ENCODE results near the gene SLC38A10. TPM values are rescaled to one million over a fixed set of nuclear protein-coding genes. Genes with fewer than 3 reads are reported as not detected.

Gene SLC38A10
- total RNA-seq, 1 experiment from 2014 or later = 43.8 TPM

DNA sequence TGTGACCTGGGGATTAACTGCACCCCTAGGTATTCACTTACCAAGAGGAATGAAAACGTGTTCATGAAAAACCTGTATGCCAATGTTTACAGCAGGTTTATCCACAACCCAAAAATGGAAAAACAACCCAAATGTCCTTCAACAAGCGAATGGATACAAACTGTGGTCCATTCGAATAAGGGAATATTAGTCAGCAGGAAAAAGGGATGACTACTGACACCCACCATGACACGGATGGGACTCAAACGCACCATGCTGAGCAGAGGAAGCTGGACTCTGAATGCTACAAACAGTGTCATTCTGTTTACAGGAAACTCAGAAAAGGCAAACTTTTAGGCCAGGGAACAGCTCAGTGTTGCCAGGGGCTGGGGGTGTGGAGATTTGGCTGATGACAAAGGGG, 4.9 kb downstream of the SLC38A10 start:
- Histone ChIP-seq H3T11ph (ENCODE audit: low read length) (no peak overlapping the region), H3K9me3 (ENCODE audit: control insufficient read depth, low read depth, low read length) (no peaks in the 10 kb centered on the region), H3K14ac (ENCODE audit: insufficient read depth, low read length) (no peak overlapping the region), H3K79me1 (ENCODE audit: insufficient read depth, low read depth, low read length, poor library complexity, severe bottlenecking) (peaks cover 3% of the 10 kb centered on the region), H2BK120ac (ENCODE audit: low read depth, low read length, poor library complexity, severe bottlenecking) (no peak overlapping the region), H2BK5ac (ENCODE audit: insufficient read length, low read length) (no peak overlapping the region), H2BK20ac (ENCODE audit: low read depth, low read length, poor library complexity, severe bottlenecking) (no peak overlapping the region), H2BK15ac (ENCODE audit: low read depth, low read length) (no peak overlapping the region), H3K27ac (ENCODE audit: insufficient read length, low read depth, low read length) (no peak overlapping the region), H3K4me2 (ENCODE audit: insufficient read depth, insufficient read length, low read length) (no peak overlapping the region), H2BK12ac (ENCODE audit: insufficient read length, low read depth, low read length) (no peak overlapping the region), H3K9ac (ENCODE audit: extremely low read depth, insufficient read length, low read length) (no peak overlapping the region), H3K23me2 (ENCODE audit: insufficient read length, low read depth, low read length, poor library complexity, severe bottlenecking) (peaks cover 6% of the 10 kb centered on the region), H4K5ac (ENCODE audit: insufficient read length, low read depth, low read length) (no peak overlapping the region), H3K4me1 (ENCODE audit: insufficient read depth, low read length) (no peaks in the 10 kb centered on the region; the same call in 1 of the 2 replicates), H3K23ac (ENCODE audit: insufficient read length, low read depth, low read length) (no peak overlapping the region), H4K8ac (replicated peaks; ENCODE audit: insufficient read length, low read depth, low read length) (no peak overlapping the region), H4K20me1 (ENCODE audit: control insufficient read depth, insufficient read depth, insufficient read length) (no peaks in the 10 kb centered on the region), H2AFZ (ENCODE audit: low read length) (no peak overlapping the region), H4K91ac (ENCODE audit: insufficient read length, low read depth, low read length) (no peak overlapping the region), H3K27me3 (ENCODE audit: insufficient read depth, low read length) (no peaks in the 10 kb centered on the region), H2AK5ac (ENCODE audit: insufficient read length, low read length) (no peak overlapping the region), H3K18ac (ENCODE audit: insufficient read length, low read depth, low read length) (no peak overlapping the region), H3K56ac (ENCODE audit: insufficient read length, low read depth, low read length) (no peak overlapping the region), H3K79me2 (ENCODE audit: insufficient read depth, low read length) (peaks cover 3% of the 10 kb centered on the region; the same call in 1 of the 2 replicates), H3K4ac (ENCODE audit: low read depth, low read length) (no peak overlapping the region)
- no peaks in the 10 kb centered on the region for H3K9me3 Mint-ChIP-seq
- H3K4me1 Mint-ChIP-seq = peaks cover 3 to 7% of the 10 kb centered on the region in 2 experiments; a peak in 3 of 4 replicates
- TF ChIP-seq, protein P1, sequence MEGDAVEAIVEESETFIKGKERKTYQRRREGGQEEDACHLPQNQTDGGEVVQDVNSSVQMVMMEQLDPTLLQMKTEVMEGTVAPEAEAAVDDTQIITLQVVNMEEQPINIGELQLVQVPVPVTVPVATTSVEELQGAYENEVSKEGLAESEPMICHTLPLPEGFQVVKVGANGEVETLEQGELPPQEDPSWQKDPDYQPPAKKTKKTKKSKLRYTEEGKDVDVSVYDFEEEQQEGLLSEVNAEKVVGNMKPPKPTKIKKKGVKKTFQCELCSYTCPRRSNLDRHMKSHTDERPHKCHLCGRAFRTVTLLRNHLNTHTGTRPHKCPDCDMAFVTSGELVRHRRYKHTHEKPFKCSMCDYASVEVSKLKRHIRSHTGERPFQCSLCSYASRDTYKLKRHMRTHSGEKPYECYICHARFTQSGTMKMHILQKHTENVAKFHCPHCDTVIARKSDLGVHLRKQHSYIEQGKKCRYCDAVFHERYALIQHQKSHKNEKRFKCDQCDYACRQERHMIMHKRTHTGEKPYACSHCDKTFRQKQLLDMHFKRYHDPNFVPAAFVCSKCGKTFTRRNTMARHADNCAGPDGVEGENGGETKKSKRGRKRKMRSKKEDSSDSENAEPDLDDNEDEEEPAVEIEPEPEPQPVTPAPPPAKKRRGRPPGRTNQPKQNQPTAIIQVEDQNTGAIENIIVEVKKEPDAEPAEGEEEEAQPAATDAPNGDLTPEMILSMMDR (conservative IDR thresholded peaks at IDR 0.05) = no peak
- no peaks in the 10 kb centered on the region for H3K27me3 Mint-ChIP-seq (ENCODE audit: low read depth)
- WGBS (ENCODE audit: extremely low coverage, insufficient read length, low lambda C conversion rate) = no CpG with 5 or more reads among the region's 5 CpGs
- H3K27ac Mint-ChIP-seq = 0 out of 7 replicates have a peak overlapping the region, but pooled peaks of 1 of the 3 experiments have one; percentile 10
- no peak overlapping the region for H3K4me3 Mint-ChIP-seq
- H3K36me3 Mint-ChIP-seq (ENCODE audit: insufficient read depth in 1 of 3, low read depth in 3 of 3) = peaks cover 3 to 32% (median 3%) of the 10 kb centered on the region in 3 experiments; a peak in 6 of 7 replicates
- DNase-seq = no peak

All from H9 (cell line).